OCI-LY1 (cell line): ENCODE results near the gene REX1BD.

ENCODE experiments used
- H2AFZ ChIP-seq: fragments of 200-600 bp; sonication (generic), shearing (Covaris generic); 2 replicates; pipeline ENCODE4 v1.6.0; 2014; ENCODE audit warnings: antibody characterized with exemption, mild to moderate bottlenecking, low read length
- H3F3A ChIP-seq: fragments of 200-600 bp; sonication (generic), shearing (Covaris generic); 2 replicates; pipeline ENCODE4 v1.6.0; 2014; ENCODE audit warnings: mild to moderate bottlenecking, antibody characterized with exemption, low read length, moderate library complexity; ENCODE audit not compliant: insufficient read depth
- H3K27ac ChIP-seq: fragments of 200-600 bp; sonication (generic); 2 replicates; pipeline ENCODE4 v1.5.1; 2014; ENCODE audit warnings: low read length, mixed run types, mild to moderate bottlenecking, low read depth; ENCODE audit not compliant: poor library complexity, severe bottlenecking
- H3K27me3 ChIP-seq: fragments of 200-600 bp; sonication (generic); 2 replicates; pipeline ENCODE4 v1.6.0; 2014; ENCODE audit warnings: antibody characterized with exemption, mild to moderate bottlenecking, low read length, moderate library complexity; ENCODE audit not compliant: insufficient read depth
- H3K36me3 ChIP-seq: fragments of 200-600 bp; sonication (generic); 2 replicates; pipeline ENCODE4 v1.6.1; 2014; ENCODE audit warnings: mild to moderate bottlenecking, antibody characterized with exemption, low read length, moderate library complexity, mixed read lengths; ENCODE audit not compliant: insufficient read depth
- H3K4me1 ChIP-seq: fragments of 200-600 bp; sonication (generic); 2 replicates; pipeline ENCODE4 v1.5.1; 2014; ENCODE audit warnings: mild to moderate bottlenecking, low read length, moderate library complexity; ENCODE audit not compliant: insufficient read depth, severe bottlenecking
- H3K4me2 ChIP-seq: fragments of 200-600 bp; sonication (generic), shearing (Covaris generic); 2 replicates; pipeline ENCODE4 v1.6.1; 2014; ENCODE audit warnings: low read length
- H3K4me3 ChIP-seq: fragments of 200-600 bp; sonication (generic); 2 replicates; pipeline ENCODE4 v1.5.1; 2014; ENCODE audit warnings: low read length, low read depth, mild to moderate bottlenecking, mixed read lengths; ENCODE audit not compliant: poor library complexity, severe bottlenecking
- H3K79me2 ChIP-seq: fragments of 200-600 bp; shearing (Covaris generic); 2 replicates; pipeline ENCODE4 v1.6.1; 2016; ENCODE audit warnings: mixed run types, low read length, mixed read lengths; ENCODE audit not compliant: insufficient read depth
- H3K9ac ChIP-seq: fragments of 200-600 bp; sonication (generic), shearing (Covaris generic); 2 replicates; pipeline ENCODE4 v1.6.1; 2014; ENCODE audit warnings: mild to moderate bottlenecking, low read length, mixed read lengths
- H3K9me2 ChIP-seq: fragments of 200-600 bp; sonication (generic), shearing (Covaris generic); 2 replicates; pipeline ENCODE4 v1.6.1; 2014; ENCODE audit warnings: low read depth, mild to moderate bottlenecking, low read length, mixed read lengths
- H3K9me3 ChIP-seq: fragments of 200-600 bp; shearing (Covaris generic); 2 replicates; pipeline ENCODE4 v1.6.1; 2014; ENCODE audit warnings: low read length, mixed read lengths
- H4K20me1 ChIP-seq: fragments of 200-600 bp; sonication (generic), shearing (Covaris generic); 2 replicates; pipeline ENCODE4 v1.6.0; 2016; ENCODE audit warnings: mild to moderate bottlenecking, low read length; ENCODE audit not compliant: insufficient read depth
- CTCF ChIP-seq: fragments of 200-600 bp; sonication (generic), shearing (Covaris generic); IDR thresholded peaks from 2 replicates; pipeline ENCODE4 v1.5.1; 2017; ENCODE audit warnings: mild to moderate bottlenecking, antibody characterized with exemption, low read length, moderate library complexity, mixed read lengths
- EZH2 ChIP-seq: fragments of 200-600 bp; sonication (generic), shearing (Covaris generic); IDR thresholded peaks from 2 replicates; pipeline ENCODE4 v1.8.0; 2017; ENCODE audit warnings: borderline replicate concordance, mixed run types, mild to moderate bottlenecking, antibody characterized with exemption, low read length, moderate library complexity, mixed read lengths

REX1BD gene

GRCh38 chr19:18593367-18594095 is 4.9 kb downstream of the REX1BD start:
- H3K27ac ChIP-seq, result peak overlapping the region; percentile 61
- H3K4me3 ChIP-seq, result peak overlapping the region; percentile 61

GRCh38 chr19:18594096-18594823 is 5.7 kb downstream of the REX1BD start:
- H3F3A ChIP-seq, result no peaks in the 10 kb centered on the region
- H4K20me1 ChIP-seq, result no peaks in the 10 kb centered on the region
- peaks cover 36% of the 10 kb centered on the region for H3K4me1 ChIP-seq
- H3K9ac ChIP-seq, result peak overlapping the region; percentile 61
- peak; percentile 83 for TF ChIP-seq CTCF
- no peak for TF ChIP-seq EZH2
- H3K27ac ChIP-seq, result peak overlapping the region; percentile 43
- H3K9me2 ChIP-seq, result no peaks in the 10 kb centered on the region
- no peaks in the 10 kb centered on the region for H3K36me3 ChIP-seq
- no peaks in the 10 kb centered on the region; the same call in 1 of the 2 replicates for H3K27me3 ChIP-seq
- H3K4me2 ChIP-seq, result peak overlapping the region; percentile 94
- H3K4me3 ChIP-seq, result peak overlapping the region; percentile 61
- no peak overlapping the region for H2AFZ ChIP-seq
- no peaks in the 10 kb centered on the region for H3K79me2 ChIP-seq
- H3K9me3 ChIP-seq, result no peaks in the 10 kb centered on the region

More at GRCh38 chr19:18593367-18594095, 4.9 kb downstream of the REX1BD start:
- H3K36me3 ChIP-seq, result no peaks in the 10 kb centered on the region
- TF ChIP-seq EZH2 (no peak), CTCF (no peak)
- peak overlapping the region; percentile 94 for H3K4me2 ChIP-seq
- no peak overlapping the region for H2AFZ ChIP-seq
- H3K79me2 ChIP-seq, result no peaks in the 10 kb centered on the region
- no peaks in the 10 kb centered on the region; the same call in 1 of the 2 replicates for H3K27me3 ChIP-seq
- H3K9me2 ChIP-seq, result no peaks in the 10 kb centered on the region
- peaks cover 38% of the 10 kb centered on the region for H3K4me1 ChIP-seq
- H3K9me3 ChIP-seq, result no peaks in the 10 kb centered on the region
- H3F3A ChIP-seq, result no peaks in the 10 kb centered on the region
- no peaks in the 10 kb centered on the region for H4K20me1 ChIP-seq
- H3K9ac ChIP-seq, result peak overlapping the region; percentile 61

- no peak overlapping the region for H3K27ac ChIP-seq
- no peaks in the 10 kb centered on the region for H3F3A ChIP-seq
- peaks cover 30% of the 10 kb centered on the region for H3K4me1 ChIP-seq
- no peaks in the 10 kb centered on the region for H3K36me3 ChIP-seq
- no peaks in the 10 kb centered on the region for H3K9me3 ChIP-seq
- H3K79me2 ChIP-seq, result no peaks in the 10 kb centered on the region
- H3K4me2 ChIP-seq, result peak overlapping the region; percentile 94
- H3K27me3 ChIP-seq, result peaks cover 5% of the 10 kb centered on the region; the same call in 1 of the 2 replicates
- H3K4me3 ChIP-seq, result peak overlapping the region; percentile 61
- no peaks in the 10 kb centered on the region for H4K20me1 ChIP-seq
- TF ChIP-seq EZH2, result no peak
- H3K9ac ChIP-seq, result peak overlapping the region; percentile 61; the same call in 1 of the 2 replicates
- H3K9me2 ChIP-seq, result no peaks in the 10 kb centered on the region
- no peak overlapping the region for H2AFZ ChIP-seq
These were observed 6.3 kb downstream of the REX1BD start for GRCh38 chr19:18594824-18595373.
